A549 (cell line): ENCODE data around the gene GALR3.

Experiments
- CEBPB ChIP-seq, 2 experiments: fragments of >200 bp in 1 of 2; sonication (Bioruptor Twin) in 1 of 2; formaldehyde crosslinking in 1 of 2; IDR thresholded peaks; 2 replicates each; pipeline ENCODE4 v1.6.1; 2012 to 2016
- CTCF ChIP-seq: fragments of >200 bp; sonication (Bioruptor Twin); formaldehyde crosslinking; IDR thresholded peaks from 3 replicates; pipeline ENCODE4 v1.5.1; 2016
- HDAC2 ChIP-seq: fragments of 200-600 bp; sonication (generic); IDR thresholded peaks from 2 replicates; pipeline ENCODE4 v1.6.1; 2016
- JUN ChIP-seq, 2 experiments: fragments of >200 bp; sonication (Bioruptor Twin); formaldehyde crosslinking; IDR thresholded peaks; 2 replicates in 1 of 2; 3 replicates in 1 of 2; pipeline ENCODE4 v1.6.1; 2016 to 2017
- KDM1A ChIP-seq: fragments of 200-600 bp; sonication (generic); IDR thresholded peaks from 2 replicates; pipeline ENCODE4 v1.6.1; 2016; ENCODE audit warnings: low read depth, mild to moderate bottlenecking
- MAX ChIP-seq: IDR thresholded peaks from 2 replicates; pipeline ENCODE4 v1.6.1; 2012
- NFE2L2 ChIP-seq: fragments of 150-350 bp; conservative IDR thresholded peaks from 2 replicates; pipeline ENCODE4 v1.6.1; 2014; ENCODE audit warnings: low read length
- NPAS2 ChIP-seq: fragments of 250-450 bp; sonication (Bioruptor Pico); IDR thresholded peaks from 2 replicates; pipeline ENCODE4 v1.8.0; 2022; ENCODE audit warnings: mild to moderate bottlenecking, moderate library complexity, borderline replicate concordance
- NR3C1 ChIP-seq: fragments of >200 bp; sonication (Bioruptor Twin); formaldehyde crosslinking; IDR thresholded peaks from 3 replicates; pipeline ENCODE4 v1.6.1; 2017
- POLR2A ChIP-seq: IDR thresholded peaks from 2 replicates; pipeline ENCODE4 v1.6.1; 2012; ENCODE audit warnings: mild to moderate bottlenecking, low read length
- RAD21 ChIP-seq, 2 experiments: fragments of >200 bp in 1 of 2; sonication (Bioruptor Twin) in 1 of 2; formaldehyde crosslinking in 1 of 2; IDR thresholded peaks in 1 of 2; conservative IDR thresholded peaks in 1 of 2; 2 replicates in 1 of 2; 3 replicates in 1 of 2; pipeline ENCODE4 v1.6.1; 2012 to 2018; ENCODE audit warnings: inconsistent platforms in 1 of 2
- REST ChIP-seq: fragments of 200-600 bp; sonication (generic); IDR thresholded peaks from 2 replicates; pipeline ENCODE4 v1.6.1; 2016; ENCODE audit warnings: antibody characterized with exemption, mild to moderate bottlenecking, moderate library complexity

GRCh38 chr22:37804881-37805809, 18.0 kb upstream of the GALR3 start:
- no peak for TF ChIP-seq RAD21 (conservative IDR thresholded peaks at IDR 0.05 in 1 of 2, IDR thresholded peaks at IDR 0.05 in 1 of 2)
- no peak for TF ChIP-seq CTCF
- peak; percentile 77 to 94 for TF ChIP-seq JUN (IDR thresholded peaks at IDR 0.05)
- no peak for TF ChIP-seq KDM1A
- no peak for TF ChIP-seq NFE2L2
- TF ChIP-seq CEBPB (IDR thresholded peaks at IDR 0.05): no peak
- no peak for TF ChIP-seq REST
- no peak for TF ChIP-seq NPAS2 (CRISPR knock-in tag)
- TF ChIP-seq NR3C1: no peak
- peak; percentile 71 for TF ChIP-seq POLR2A
- no peak for TF ChIP-seq HDAC2
- peak; percentile 49; the same call in 1 of the 2 replicates for TF ChIP-seq MAX
